ENCODE data around the gene CENPP. TPM values are rescaled to one million over a fixed set of nuclear protein-coding genes. Genes with fewer than 3 reads are reported as not detected.

Gene CENPP
- total RNA-seq, 1 experiment from 2014 or later: 15.6 TPM

DNA sequence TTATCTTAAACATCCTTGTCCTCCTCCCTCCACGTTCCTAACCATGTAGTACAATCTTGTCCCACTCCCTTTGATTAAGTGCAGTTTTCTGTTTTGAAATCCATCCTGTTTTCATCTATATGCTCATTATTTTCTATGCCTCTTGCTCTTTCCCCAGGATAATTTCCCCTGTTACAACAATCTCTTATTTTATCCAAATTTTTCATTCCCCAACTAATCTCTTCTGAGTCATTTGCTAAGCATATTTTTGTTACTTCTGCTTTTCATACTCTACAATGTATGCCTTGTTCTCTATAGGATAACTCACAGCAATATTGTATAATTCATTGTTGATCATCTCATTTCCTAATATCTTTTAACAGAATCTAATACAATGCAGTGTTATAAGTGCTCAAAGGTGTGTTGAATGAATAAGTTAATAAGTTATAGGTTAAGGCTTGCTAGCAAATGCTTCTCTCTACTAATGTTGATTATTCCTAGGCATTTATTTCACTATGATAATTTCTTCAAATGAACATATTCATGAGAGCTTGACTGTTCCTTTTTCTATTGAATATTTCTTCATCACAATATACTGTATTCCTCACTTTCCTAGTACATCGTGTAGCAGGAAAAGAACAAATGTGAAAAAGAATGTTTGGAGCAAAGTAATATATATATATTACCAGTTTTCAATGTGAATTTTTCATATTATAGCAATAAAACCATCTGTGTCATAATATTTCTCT, 97.0 kb downstream of the CENPP start:
- Histone ChIP-seq H3K4me3 (ENCODE audit: low read depth, low read length, poor library complexity, severe bottlenecking) (no peak overlapping the region), H3K9me3 (ENCODE audit: low read depth, low read length, poor library complexity, severe bottlenecking) (no peaks in the 10 kb centered on the region), H3K27ac (ENCODE audit: low read depth, low read length, poor library complexity, severe bottlenecking) (no peak overlapping the region), H3K27me3 (replicated peaks; ENCODE audit: insufficient read depth, low read depth, low read length, poor library complexity) (no peaks in the 10 kb centered on the region), H3K36me3 (ENCODE audit: insufficient read depth, low read length, poor library complexity, severe bottlenecking) (no peaks in the 10 kb centered on the region), H3K4me1 (ENCODE audit: insufficient read depth, low read length, poor library complexity, severe bottlenecking) (peaks cover 27% of the 10 kb centered on the region)
- TF ChIP-seq EZH2 (IDR thresholded peaks at IDR 0.05; ENCODE audit: borderline replicate concordance, low read depth, low read length, poor library complexity, severe bottlenecking): no peak
- no peak for TF ChIP-seq CTCF (conservative IDR thresholded peaks at IDR 0.05; ENCODE audit: low read depth, low read length)
- BruUV-seq (replicated peaks): no TSS peak
- no peak for DNase-seq (ENCODE audit: low spot score)
- intact Hi-C loops (cut with micrococcal nuclease; ENCODE audit: unreplicated experiment): no loop called here
- POLR2A ChIA-PET (ENCODE audit: low non-redundant PET): no interaction called here
- CTCF ChIA-PET: no interaction called here

DNA sequence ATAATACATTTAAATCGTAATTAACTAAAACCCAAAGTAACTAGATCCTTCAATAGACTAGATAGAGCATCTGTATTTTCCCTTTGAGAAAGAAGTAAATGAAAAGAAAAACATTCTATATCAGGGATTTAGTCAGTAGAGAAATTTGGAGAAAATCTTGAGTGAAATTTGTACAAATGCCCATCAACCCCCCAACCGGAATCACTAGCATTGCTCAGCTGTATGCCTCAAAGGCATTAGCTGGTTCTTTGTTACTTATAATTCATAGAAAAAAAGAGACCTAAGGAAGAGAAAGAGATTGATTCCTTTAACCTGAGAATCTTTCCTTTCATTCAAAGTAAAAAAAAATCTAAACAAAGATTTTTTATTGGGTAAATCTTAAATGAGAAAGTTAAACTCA, 97.9 kb downstream of the CENPP start:
- H3K4me3 ChIP-seq (ENCODE audit: low read depth, low read length, poor library complexity, severe bottlenecking): no peak overlapping the region
- no peak overlapping the region for H3K27ac ChIP-seq (ENCODE audit: low read depth, low read length, poor library complexity, severe bottlenecking)
- no peaks in the 10 kb centered on the region for H3K9me3 ChIP-seq (ENCODE audit: low read depth, low read length, poor library complexity, severe bottlenecking)
- DNase-seq (ENCODE audit: low spot score): no peak
- no peak for TF ChIP-seq CTCF (conservative IDR thresholded peaks at IDR 0.05; ENCODE audit: low read depth, low read length)
- no peak for TF ChIP-seq EZH2 (IDR thresholded peaks at IDR 0.05; ENCODE audit: borderline replicate concordance, low read depth, low read length, poor library complexity, severe bottlenecking)
- BruUV-seq (replicated peaks): no TSS peak
- intact Hi-C loops (cut with micrococcal nuclease; ENCODE audit: unreplicated experiment): no loop called here
- H3K36me3 ChIP-seq (ENCODE audit: insufficient read depth, low read length, poor library complexity, severe bottlenecking): no peaks in the 10 kb centered on the region
- ChIA-PET POLR2A (ENCODE audit: low non-redundant PET) (no interaction called here), CTCF (no interaction called here)
- H3K27me3 ChIP-seq (replicated peaks; ENCODE audit: insufficient read depth, low read depth, low read length, poor library complexity): no peaks in the 10 kb centered on the region
- peaks cover 27% of the 10 kb centered on the region for H3K4me1 ChIP-seq (ENCODE audit: insufficient read depth, low read length, poor library complexity, severe bottlenecking)

- DNase-seq (ENCODE audit: low spot score): no peak
- Histone ChIP-seq H3K27ac (ENCODE audit: low read depth, low read length, poor library complexity, severe bottlenecking) (peak within 1 kb of the TSS; percentile 51), H3K4me1 (ENCODE audit: insufficient read depth, low read length, poor library complexity, severe bottlenecking) (peaks cover 27% of the 10 kb centered on the region), H3K36me3 (ENCODE audit: insufficient read depth, low read length, poor library complexity, severe bottlenecking) (no peaks in the 10 kb centered on the region), H3K27me3 (replicated peaks; ENCODE audit: insufficient read depth, low read depth, low read length, poor library complexity) (no peaks in the 10 kb centered on the region), H3K9me3 (ENCODE audit: low read depth, low read length, poor library complexity, severe bottlenecking) (no peaks in the 10 kb centered on the region), H3K4me3 (ENCODE audit: low read depth, low read length, poor library complexity, severe bottlenecking) (no peak within 1 kb of the TSS)
- CTCF ChIA-PET: no interaction called here
- intact Hi-C loops (cut with micrococcal nuclease; ENCODE audit: unreplicated experiment): no loop called here
- POLR2A ChIA-PET (ENCODE audit: low non-redundant PET): no interaction called here
- no TSS peak for BruUV-seq (replicated peaks)
- TF ChIP-seq CTCF (conservative IDR thresholded peaks at IDR 0.05; ENCODE audit: low read depth, low read length): no peak
- TF ChIP-seq EZH2 (IDR thresholded peaks at IDR 0.05; ENCODE audit: borderline replicate concordance, low read depth, low read length, poor library complexity, severe bottlenecking): no peak
Observed at GRCh38 chr9:92424340-92424739, 98.6 kb downstream of the CENPP start, which contains the start of gene OMD. Gene OMD, minus strand, starts transcription at chr9:92424471. Its CDS starts 6,913 bp downstream, at chr9:92417558.

Measured in A673 (cell line).